Bronchial epithelial cell (primary cell): ENCODE data around the gene ZNF770. TPM values are rescaled to one million over a fixed set of nuclear protein-coding genes. Genes with fewer than 3 reads are reported as not detected.
A peak's percentile ranks its signal among the peaks of the same experiment; 100 is the strongest.
"Not testable (repeated sequence)": the region's sequence is repeated elsewhere in the genome, so short reads cannot be mapped to it uniquely, and the experiment has no call there.

ENCODE experiments used
- DNase-seq: peaks from one replicate; pipeline ENCODE4 v3.0.0-alpha.2; 2010; ENCODE audit warnings: low read depth
- FAIRE-seq: peaks from 2 replicates; lab custom pipeline; 2011; peaks lifted over from hg19 to GRCh38; lab: Jason Lieb, UNC
- H3K27me3 ChIP-seq: 2 replicates; pipeline ENCODE4 v1.5.1; 2011; ENCODE audit warnings: low read length; ENCODE audit not compliant: control insufficient read depth, insufficient read depth
- H3K36me3 ChIP-seq: 2 replicates; pipeline ENCODE4 v1.5.1; 2011; ENCODE audit warnings: low read length; ENCODE audit not compliant: control insufficient read depth, insufficient read depth
- H3K4me3 ChIP-seq: 2 replicates; pipeline ENCODE4 v1.5.1; 2011; ENCODE audit warnings: mild to moderate bottlenecking, low read depth, low read length, control low read depth
- CTCF ChIP-seq: IDR thresholded peaks from 2 replicates; pipeline ENCODE4 v1.5.1; 2011; ENCODE audit warnings: mild to moderate bottlenecking, moderate library complexity, low read length, control low read depth, inconsistent platforms; ENCODE audit not compliant: insufficient read depth, severe bottlenecking
- total RNA-seq: library from RNA; depleted of rRNA; stranded (reverse); fragments of >200 nt; gene quantifications from 2 replicates; pipeline ENCODE4 v1.2.1, GENCODE V29; 2014

ZNF770 gene
- total RNA-seq, 1 donor from 2014 or later: 59.0 TPM

- H3K36me3 ChIP-seq: peaks cover 2% of the 10 kb centered on the region
- H3K4me3 ChIP-seq: peak overlapping the region; percentile 60
- no peaks in the 10 kb centered on the region for H3K27me3 ChIP-seq
- DNase-seq (peak; percentile 46), FAIRE-seq (no peak)
- no peak for TF ChIP-seq CTCF
These were observed 1.8 kb downstream of the ZNF770 start for GRCh38 chr15:34986326-34986725.

DNA sequence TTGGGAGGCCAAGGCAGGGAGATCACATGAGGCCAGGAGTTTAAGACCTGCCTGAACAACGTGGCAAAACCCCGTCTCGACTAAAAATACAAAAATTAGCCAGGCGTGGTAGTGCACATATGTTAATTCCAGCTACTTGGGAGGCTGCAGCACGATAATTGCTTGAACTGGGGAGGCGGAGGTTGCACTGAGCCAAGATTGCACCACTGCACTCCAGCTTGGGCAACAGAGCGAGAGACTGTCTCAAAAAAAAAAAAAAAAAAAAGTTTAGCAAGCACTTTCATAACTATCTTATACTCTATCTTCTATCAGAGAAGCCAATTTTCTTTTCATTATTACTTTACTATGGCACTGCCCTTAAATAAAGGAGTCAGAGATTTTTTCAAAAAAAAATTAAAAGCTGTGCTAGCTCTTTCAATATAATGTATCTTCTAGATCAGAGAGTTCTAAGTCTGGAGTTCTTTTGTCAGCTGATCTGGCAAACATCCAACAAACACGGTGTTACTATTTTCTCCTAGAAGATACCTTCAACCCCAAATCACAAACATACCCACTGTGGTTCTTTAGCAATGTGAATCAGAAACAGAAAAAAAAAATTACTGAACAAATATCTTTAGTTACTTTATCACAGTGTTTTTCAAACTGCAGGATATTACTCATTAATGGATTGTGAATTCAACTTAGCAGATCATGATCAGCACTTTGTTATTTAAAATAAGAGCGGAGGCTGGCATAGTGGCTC, 3.0 kb downstream of the ZNF770 start:
- peaks cover 2% of the 10 kb centered on the region for H3K36me3 ChIP-seq
- TF ChIP-seq CTCF: no peak
- H3K27me3 ChIP-seq: no peaks in the 10 kb centered on the region
- peak; percentile 17 for DNase-seq
- no peak overlapping the region for H3K4me3 ChIP-seq
- no peak for FAIRE-seq

GRCh38 chr15:34976743-34977142, 11.3 kb downstream of the ZNF770 start:
- peaks cover 2% of the 10 kb centered on the region for H3K36me3 ChIP-seq
- no peak for FAIRE-seq
- no peak for TF ChIP-seq CTCF
- DNase-seq: no peak
- no peaks in the 10 kb centered on the region for H3K27me3 ChIP-seq
- no peak overlapping the region for H3K4me3 ChIP-seq

DNA sequence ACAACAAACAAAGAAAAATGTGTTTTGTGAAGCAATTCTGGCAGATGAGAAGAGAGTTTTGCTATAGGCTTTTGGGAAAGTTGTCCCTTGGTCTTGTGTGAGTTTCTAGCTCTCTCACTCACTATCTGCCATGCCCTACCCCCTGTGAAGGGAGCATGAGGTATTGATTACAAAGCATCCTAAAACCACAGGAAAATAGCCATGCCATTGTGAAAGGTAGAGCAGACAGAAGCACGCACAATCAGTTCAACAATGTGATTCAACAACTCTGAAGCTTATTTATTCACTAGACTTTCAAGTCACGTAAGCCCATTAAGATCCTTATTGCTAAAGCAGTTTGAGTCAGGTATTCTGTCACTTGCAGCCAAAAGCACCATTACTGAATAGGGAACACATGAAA, 12.0 kb downstream of the ZNF770 start:
- Histone ChIP-seq H3K27me3 (no peaks in the 10 kb centered on the region), H3K36me3 (peaks cover 2% of the 10 kb centered on the region), H3K4me3 (no peak overlapping the region)
- FAIRE-seq (no peak), DNase-seq (no peak)
- no peak for TF ChIP-seq CTCF

- Histone ChIP-seq H3K36me3 (peaks cover 2% of the 10 kb centered on the region), H3K27me3 (no peaks in the 10 kb centered on the region), H3K4me3 (no peak overlapping the region)
- TF ChIP-seq CTCF: no peak
- DNase-seq (no peak), FAIRE-seq (no peak)
These were observed 14.6 kb downstream of the ZNF770 start for GRCh38 chr15:34973512-34973911.

DNA sequence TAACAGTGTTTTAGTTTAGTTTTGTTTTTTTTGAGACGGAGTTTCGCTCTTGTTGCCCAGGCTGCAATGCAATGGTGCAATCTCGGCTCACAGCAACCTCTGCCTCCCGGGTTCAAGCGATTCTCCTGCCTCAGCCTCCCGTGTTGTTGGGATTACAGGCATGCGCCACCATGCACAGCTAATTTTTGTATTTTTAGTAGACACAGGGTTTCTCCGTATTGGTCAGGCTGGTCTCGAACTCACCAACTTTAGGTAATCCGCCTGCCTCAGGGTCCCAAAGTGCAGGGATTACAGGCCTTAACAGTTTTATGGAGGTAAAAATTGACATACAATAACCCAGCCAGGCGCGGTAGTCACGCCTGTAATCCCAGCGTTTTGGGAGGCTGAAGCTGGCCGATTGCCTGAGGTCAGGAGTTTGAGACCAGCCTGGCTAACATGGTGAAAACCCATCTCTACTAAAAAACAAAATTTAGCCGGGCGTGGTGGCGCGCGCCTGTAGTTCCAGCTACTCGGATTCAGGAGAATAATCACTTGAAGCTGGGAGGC, 17.9 kb downstream of the ZNF770 start:
- not testable (repeated sequence) for DNase-seq, FAIRE-seq, H3K27me3 ChIP-seq, H3K36me3 ChIP-seq
- H3K4me3 ChIP-seq: peak overlapping the region; percentile 61
